Loucy (cell line): ENCODE measurements around the gene GABBR2.

ENCODE experiments used
- H2AFZ ChIP-seq: fragments of 200-600 bp; sonication (generic); 2 replicates; pipeline ENCODE4 v1.6.0; 2016; ENCODE audit warnings: antibody characterized with exemption, mild to moderate bottlenecking, low read length, moderate library complexity
- H3F3A ChIP-seq: fragments of 200-600 bp; 2 replicates; pipeline ENCODE4 v1.6.0; 2016; ENCODE audit warnings: antibody characterized with exemption, low read depth, mild to moderate bottlenecking
- H3K27me3 ChIP-seq: fragments of 200-600 bp; sonication (generic); 2 replicates; pipeline ENCODE4 v1.6.1; 2014; ENCODE audit warnings: low read length, mild to moderate bottlenecking; ENCODE audit not compliant: insufficient read depth, poor library complexity, severe bottlenecking
- H3K36me3 ChIP-seq: fragments of 200-600 bp; sonication (generic); 2 replicates; pipeline ENCODE4 v1.6.1; 2016; ENCODE audit warnings: low read length; ENCODE audit not compliant: insufficient read depth
- H3K4me1 ChIP-seq: fragments of 200-600 bp; sonication (generic); 2 replicates; pipeline ENCODE4 v1.5.1; 2014; ENCODE audit warnings: low read length, mild to moderate bottlenecking; ENCODE audit not compliant: insufficient read depth, poor library complexity, severe bottlenecking
- H3K4me2 ChIP-seq: fragments of 200-600 bp; sonication (generic); 2 replicates; pipeline ENCODE4 v1.6.0; 2014; ENCODE audit warnings: antibody characterized with exemption, low read length, low read depth, mild to moderate bottlenecking; ENCODE audit not compliant: poor library complexity, severe bottlenecking
- H3K4me3 ChIP-seq: fragments of 200-600 bp; sonication (generic); 2 replicates; pipeline ENCODE4 v1.5.1; 2014; ENCODE audit warnings: low read length, mild to moderate bottlenecking, mixed read lengths; ENCODE audit not compliant: poor library complexity, severe bottlenecking
- H3K79me2 ChIP-seq: fragments of 200-600 bp; sonication (generic); 2 replicates; pipeline ENCODE4 v1.6.1; 2014; ENCODE audit warnings: low read length; ENCODE audit not compliant: insufficient read depth
- H3K9ac ChIP-seq: fragments of 200-600 bp; sonication (generic); 2 replicates; pipeline ENCODE4 v1.6.0; 2014; ENCODE audit warnings: mild to moderate bottlenecking, low read depth, low read length, moderate library complexity; ENCODE audit not compliant: poor library complexity, severe bottlenecking
- H3K9me2 ChIP-seq: fragments of 200-600 bp; sonication (generic); replicated peaks from 2 replicates; pipeline ENCODE4 v1.6.1; 2016; ENCODE audit warnings: low read depth, low read length, mixed read lengths
- H3K9me3 ChIP-seq: fragments of 200-600 bp; sonication (generic); 2 replicates; pipeline ENCODE4 v1.6.1; 2014; ENCODE audit warnings: mild to moderate bottlenecking, antibody characterized with exemption, low read length, low read depth; ENCODE audit not compliant: insufficient read depth
- H4K20me1 ChIP-seq: fragments of 200-600 bp; sonication (generic); 2 replicates; pipeline ENCODE4 v1.6.0; 2014; ENCODE audit warnings: antibody characterized with exemption, low read length, mild to moderate bottlenecking; ENCODE audit not compliant: insufficient read depth, poor library complexity, severe bottlenecking
- EZH2phosphoT487 ChIP-seq: fragments of 200-600 bp; IDR thresholded peaks from 2 replicates; pipeline ENCODE4 v1.6.1; 2018; ENCODE audit warnings: antibody characterized with exemption, mild to moderate bottlenecking, moderate library complexity, borderline replicate concordance
- TF ChIP-seq, protein P1 (sequence below): fragments of 200-600 bp; sonication (generic); conservative IDR thresholded peaks from 2 replicates; pipeline ENCODE4 v1.5.1; 2014; ENCODE audit warnings: mild to moderate bottlenecking, antibody characterized with exemption, low read length

The GABBR2 gene

DNA sequence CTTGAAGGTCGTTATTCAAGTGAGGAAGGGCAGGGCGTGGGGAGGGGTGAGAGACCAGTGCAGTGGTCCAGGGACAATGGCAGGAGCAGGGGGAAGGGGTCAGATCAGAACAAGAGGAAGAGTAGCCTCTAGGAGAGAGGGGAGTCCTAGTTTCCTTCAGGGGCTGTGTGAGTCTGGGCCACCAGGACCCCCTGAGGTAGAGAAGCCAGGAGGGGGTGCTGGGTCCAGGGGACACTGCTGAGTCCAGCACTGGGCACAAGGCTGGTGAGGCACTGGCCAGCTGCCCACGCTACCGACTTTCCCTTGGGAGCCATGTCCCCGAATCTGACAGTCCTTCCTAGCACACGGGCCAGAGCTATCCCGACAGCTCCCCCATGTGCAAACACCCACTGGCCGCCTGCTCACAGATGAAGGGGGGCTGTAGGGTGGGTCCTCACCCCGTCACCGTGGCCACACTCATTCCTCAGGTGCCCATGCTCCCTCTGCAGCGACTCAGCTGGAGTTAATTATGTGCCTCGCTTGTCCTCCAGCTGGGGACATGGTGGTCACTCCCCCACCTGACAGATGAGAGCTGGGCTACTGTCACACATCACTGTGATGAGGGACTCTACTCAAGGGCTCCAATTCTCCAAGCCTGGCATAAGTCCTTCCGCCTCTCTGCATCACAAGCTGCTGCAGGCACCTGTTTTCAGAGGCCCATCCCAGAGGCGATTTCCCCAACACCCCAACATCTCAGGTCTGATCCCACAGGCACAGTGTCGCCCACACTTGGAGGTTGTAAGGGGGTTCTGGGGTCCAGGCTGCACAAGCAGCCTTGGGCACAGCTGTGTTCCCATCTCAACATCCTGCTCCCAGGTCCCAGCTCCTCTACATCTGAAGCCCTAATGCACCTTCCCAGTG lies 115.1 kb downstream of the GABBR2 start:
- H3K79me2 ChIP-seq, result no peaks in the 10 kb centered on the region
- H4K20me1 ChIP-seq, result no peaks in the 10 kb centered on the region
- no peak for TF ChIP-seq EZH2phosphoT487
- TF ChIP-seq, protein P1, sequence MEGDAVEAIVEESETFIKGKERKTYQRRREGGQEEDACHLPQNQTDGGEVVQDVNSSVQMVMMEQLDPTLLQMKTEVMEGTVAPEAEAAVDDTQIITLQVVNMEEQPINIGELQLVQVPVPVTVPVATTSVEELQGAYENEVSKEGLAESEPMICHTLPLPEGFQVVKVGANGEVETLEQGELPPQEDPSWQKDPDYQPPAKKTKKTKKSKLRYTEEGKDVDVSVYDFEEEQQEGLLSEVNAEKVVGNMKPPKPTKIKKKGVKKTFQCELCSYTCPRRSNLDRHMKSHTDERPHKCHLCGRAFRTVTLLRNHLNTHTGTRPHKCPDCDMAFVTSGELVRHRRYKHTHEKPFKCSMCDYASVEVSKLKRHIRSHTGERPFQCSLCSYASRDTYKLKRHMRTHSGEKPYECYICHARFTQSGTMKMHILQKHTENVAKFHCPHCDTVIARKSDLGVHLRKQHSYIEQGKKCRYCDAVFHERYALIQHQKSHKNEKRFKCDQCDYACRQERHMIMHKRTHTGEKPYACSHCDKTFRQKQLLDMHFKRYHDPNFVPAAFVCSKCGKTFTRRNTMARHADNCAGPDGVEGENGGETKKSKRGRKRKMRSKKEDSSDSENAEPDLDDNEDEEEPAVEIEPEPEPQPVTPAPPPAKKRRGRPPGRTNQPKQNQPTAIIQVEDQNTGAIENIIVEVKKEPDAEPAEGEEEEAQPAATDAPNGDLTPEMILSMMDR, result no peak
- H3F3A ChIP-seq, result no peaks in the 10 kb centered on the region
- H3K27me3 ChIP-seq, result no peaks in the 10 kb centered on the region
- no peak overlapping the region for H3K9ac ChIP-seq
- H3K36me3 ChIP-seq, result no peaks in the 10 kb centered on the region
- H3K4me2 ChIP-seq, result no peak overlapping the region
- H3K4me1 ChIP-seq, result no peaks in the 10 kb centered on the region
- H3K4me3 ChIP-seq, result no peak overlapping the region
- no peak overlapping the region for H2AFZ ChIP-seq
- H3K9me2 ChIP-seq, result no peaks in the 10 kb centered on the region
- H3K9me3 ChIP-seq, result no peaks in the 10 kb centered on the region

DNA sequence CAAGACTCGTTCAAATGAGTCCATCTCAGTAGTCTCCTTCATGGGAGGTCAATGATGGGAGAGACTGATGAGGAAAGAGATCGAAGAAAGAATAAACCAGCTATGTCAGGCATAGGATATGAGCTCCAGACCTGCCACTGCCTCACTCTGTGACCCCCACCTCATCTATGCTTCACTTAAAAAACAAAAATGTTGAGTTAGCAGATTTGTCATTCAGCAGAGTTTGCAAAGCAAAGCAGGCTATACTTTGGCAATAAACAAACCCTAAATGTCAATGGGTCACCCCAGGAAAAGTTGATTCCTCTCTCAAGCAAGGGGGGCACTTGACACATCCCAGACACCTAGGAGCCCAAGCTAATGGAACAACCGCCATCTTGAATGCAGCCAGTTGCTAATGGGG lies 117.0 kb downstream of the GABBR2 start:
- no peaks in the 10 kb centered on the region for H3K9me3 ChIP-seq
- H3F3A ChIP-seq, result no peaks in the 10 kb centered on the region
- no peaks in the 10 kb centered on the region for H3K36me3 ChIP-seq
- no peak overlapping the region for H3K4me2 ChIP-seq
- H3K9me2 ChIP-seq, result no peaks in the 10 kb centered on the region
- no peaks in the 10 kb centered on the region for H3K79me2 ChIP-seq
- H3K4me3 ChIP-seq, result no peak overlapping the region
- no peak for TF ChIP-seq EZH2phosphoT487
- TF ChIP-seq, protein P1, result no peak
- no peaks in the 10 kb centered on the region for H4K20me1 ChIP-seq
- H3K4me1 ChIP-seq, result no peaks in the 10 kb centered on the region
- no peaks in the 10 kb centered on the region for H3K27me3 ChIP-seq
- H2AFZ ChIP-seq, result no peak overlapping the region
- no peak overlapping the region for H3K9ac ChIP-seq

- no peaks in the 10 kb centered on the region for H3K36me3 ChIP-seq
- H2AFZ ChIP-seq, result no peak overlapping the region
- no peaks in the 10 kb centered on the region for H3K27me3 ChIP-seq
- H3K4me1 ChIP-seq, result no peaks in the 10 kb centered on the region
- no peaks in the 10 kb centered on the region for H3F3A ChIP-seq
- no peak overlapping the region for H3K4me3 ChIP-seq
- H3K4me2 ChIP-seq, result no peak overlapping the region
- H3K79me2 ChIP-seq, result no peaks in the 10 kb centered on the region
- no peak overlapping the region for H3K9ac ChIP-seq
- no peak for TF ChIP-seq EZH2phosphoT487
- TF ChIP-seq, protein P1, result no peak
- H3K9me2 ChIP-seq, result no peaks in the 10 kb centered on the region
- H3K9me3 ChIP-seq, result no peaks in the 10 kb centered on the region
- H4K20me1 ChIP-seq, result no peaks in the 10 kb centered on the region
Observed at GRCh38 chr9:98590101-98590500, 118.6 kb downstream of the GABBR2 start.
